ENCODE results near the gene DNMT3A.

Gene DNMT3A

GRCh38 chr2:25372405-25373268 lies 30.9 kb upstream of the DNMT3A start:
- no peak for DNase-seq

- DNase-seq, result no peak
Observed at GRCh38 chr2:25371253-25372241, 29.8 kb upstream of the DNMT3A start.

GRCh38 chr2:25369876-25370275 lies 28.2 kb upstream of the DNMT3A start:
- no peak for DNase-seq

- DNase-seq, result no peak
Observed at GRCh38 chr2:25369439-25369838, 27.7 kb upstream of the DNMT3A start.

- DNase-seq, result no peak
Observed at GRCh38 chr2:25368660-25369059, 26.9 kb upstream of the DNMT3A start.

- no peak for DNase-seq
Observed at GRCh38 chr2:25367296-25367695, 25.6 kb upstream of the DNMT3A start.

- no peak for DNase-seq
Observed at GRCh38 chr2:25366629-25367028, 24.9 kb upstream of the DNMT3A start.

GRCh38 chr2:25365241-25365640 lies 23.5 kb upstream of the DNMT3A start:
- no peak for DNase-seq

GRCh38 chr2:25363733-25364132 lies 22.0 kb upstream of the DNMT3A start:
- no peak for DNase-seq

GRCh38 chr2:25362434-25363145 lies 20.9 kb upstream of the DNMT3A start:
- no peak for DNase-seq

- no peak for DNase-seq
Observed at GRCh38 chr2:25362049-25362433, 20.3 kb upstream of the DNMT3A start.

GRCh38 chr2:25361261-25362048 lies 19.7 kb upstream of the DNMT3A start:
- DNase-seq, result no peak

- DNase-seq, result no peak
Observed at GRCh38 chr2:25358836-25359235, 17.1 kb upstream of the DNMT3A start.

- no peak for DNase-seq
Observed at GRCh38 chr2:25358249-25358815, 16.6 kb upstream of the DNMT3A start.

GRCh38 chr2:25356088-25356487 lies 14.4 kb upstream of the DNMT3A start:
- DNase-seq, result no peak

GRCh38 chr2:25355270-25355669 lies 13.5 kb upstream of the DNMT3A start:
- DNase-seq, result no peak

GRCh38 chr2:25354116-25354515 lies 12.4 kb upstream of the DNMT3A start:
- DNase-seq, result no peak

- no peak for DNase-seq
Observed at GRCh38 chr2:25349397-25349796, 7.7 kb upstream of the DNMT3A start.

GRCh38 chr2:25347846-25348245 lies 6.1 kb upstream of the DNMT3A start:
- no peak for DNase-seq

- DNase-seq, result no peak
Observed at GRCh38 chr2:25347205-25347815, 5.6 kb upstream of the DNMT3A start.

- no peak for DNase-seq
Observed at GRCh38 chr2:25343187-25343825, 1.6 kb upstream of the DNMT3A start.
